Subcutaneous adipose tissue (tissue), 4 donors: Measurements from ENCODE around the gene RAD51D. TPM values are rescaled to one million over a fixed set of nuclear protein-coding genes. Genes with fewer than 3 reads are reported as not detected.

Experiments
- CTCF ChIP-seq: fragments of 450-650 bp; IDR thresholded peaks from one replicate; pipeline ENCODE4 v1.5.1; 2016; ENCODE audit warnings: low read depth, mild to moderate bottlenecking, control low read depth, antibody characterized with exemption, moderate library complexity
- small RNA-seq: library from RNA; depleted of rRNA; stranded (forward); fragments of <200 nt; gene quantifications from one replicate; pipeline ENCODE3, GENCODE V24; 2016
- total RNA-seq, 4 donors: library from RNA; depleted of rRNA; stranded (reverse); fragments of >200 nt; gene quantifications; one replicate each; pipeline ENCODE4 v1.1.0, GENCODE V29; 2016

Gene RAD51D
- total RNA-seq, 4 donors from 2014 or later: 2.6 to 16.2 (median 7.8) TPM

- TF ChIP-seq CTCF: no peak
Observed at GRCh38 chr17:35050170-35050569, 69.5 kb downstream of the RAD51D start.

GRCh38 chr17:35048685-35049379, 70.8 kb downstream of the RAD51D start:
- no peak for TF ChIP-seq CTCF

- TF ChIP-seq CTCF: no peak
Observed at GRCh38 chr17:35046740-35047283, 72.8 kb downstream of the RAD51D start.

- TF ChIP-seq CTCF: no peak
Observed at GRCh38 chr17:35046245-35046644, 73.4 kb downstream of the RAD51D start.

GRCh38 chr17:35044181-35044580, 75.5 kb downstream of the RAD51D start:
- TF ChIP-seq CTCF: no peak

Small RNA genes lying within 50 kb of the gene (small RNA-seq; reads per million reads assigned to genes)
- gene AC004223.1 (not detected), gene RNU6-840P (not detected)

Other genes starting within 250 kb of the RAD51D start
- 1 to 10 TPM; 3.1 to 6.2 (median 4.1) TPM for gene CCT6B, start 158.4 kb downstream of the RAD51D start, total RNA-seq
- 10 to 100 TPM in 1 of 4 donors, 1 to 10 TPM in 3; 8.5 to 10.7 (median 9.6) TPM for gene ZNF830, start 158.3 kb downstream of the RAD51D start, total RNA-seq
- 10 to 100 TPM in 2 of 4 donors, 1 to 10 TPM in 2; 5.3 to 12.6 (median 9.6) TPM for gene LIG3, start 139.3 kb downstream of the RAD51D start, total RNA-seq
- 10 to 100 TPM; 13.2 to 18.9 (median 18.1) TPM for gene RFFL, start 56.2 kb downstream of the RAD51D start, total RNA-seq
- gene FNDC8, start 1.8 kb upstream of the RAD51D start, total RNA-seq: not detected
- gene NLE1, start 22.4 kb upstream of the RAD51D start, total RNA-seq: 10 to 100 TPM in 3 of 4 donors, 1 to 10 TPM in 1; 5.1 to 21.9 (median 14.7) TPM
- gene UNC45B, start 28.0 kb upstream of the RAD51D start, total RNA-seq: not detected
- not detected for gene SLC35G3, start 74.5 kb upstream of the RAD51D start, total RNA-seq
- 10 to 100 TPM; 38.8 to 55.6 (median 39.2) TPM for gene SLFN5, start 123.2 kb upstream of the RAD51D start, total RNA-seq